Peyer's patch (tissue), 4 donors: ENCODE results near the gene CCDC89.

Experiments
- CTCF ChIP-seq, 6 experiments: fragments of 450-650 bp in 4 of 6; fragments of 200-600 bp in 2 of 6; sonication (generic) in 1 of 6; IDR thresholded peaks; one replicate each; pipeline ENCODE4 v1.5.1; 2017 to 2019; ENCODE audit warnings: antibody characterized with exemption in 6 of 6, mild to moderate bottlenecking in 3 of 6, moderate library complexity in 1 of 6
- POLR2A ChIP-seq, 2 donors: fragments of 450-650 bp; IDR thresholded peaks; one replicate each; pipeline ENCODE4 v1.5.1; 2017; ENCODE audit warnings: antibody characterized with exemption in 2 of 2, mild to moderate bottlenecking in 2 of 2, moderate library complexity in 2 of 2

GRCh38 chr11:85723088-85723487, 37.1 kb upstream of the CCDC89 start:
- TF ChIP-seq CTCF (IDR thresholded peaks at IDR 0.05) = no peak
- no peak for TF ChIP-seq POLR2A (IDR thresholded peaks at IDR 0.05)
